Measurements from ENCODE around the gene SRRM1. TPM values are rescaled to one million over a fixed set of nuclear protein-coding genes. Genes with fewer than 3 reads are reported as not detected.
"Not testable (repeated sequence)": the region's sequence is repeated elsewhere in the genome, so short reads cannot be mapped to it uniquely, and the experiment has no call there.

Gene SRRM1
- total RNA-seq, 2 experiments from 2014 or later: 233 to 234 TPM

DNA sequence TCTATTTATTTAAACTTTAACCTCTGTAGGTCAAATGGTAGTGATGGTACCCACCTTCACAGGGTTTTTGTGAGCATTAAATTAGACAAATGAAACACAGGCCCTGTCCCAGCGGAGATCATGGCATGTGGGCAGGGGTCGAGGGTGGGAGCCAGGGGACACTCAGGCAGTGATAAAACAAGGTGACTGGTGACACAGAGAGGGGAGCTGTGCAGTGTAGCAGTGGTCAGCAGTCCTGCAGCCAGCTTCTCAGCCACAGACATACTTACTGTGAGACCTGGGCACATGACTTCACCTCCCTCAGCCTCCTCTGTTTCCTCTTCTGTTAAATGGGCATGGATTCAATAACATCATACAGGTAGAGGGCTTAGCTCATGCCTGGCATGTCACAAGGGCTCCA lies 44.9 kb downstream of the SRRM1 start:
- POLR2A ChIA-PET: no interaction called here
- CTCF ChIA-PET: interaction anchor here (0.8 to 5.6 kb wide), 17 partner anchors 9 to 516 kb away, joined by 3 to 57 read pairs (median 3); no protein-coding TSS in a partner anchor

DNA sequence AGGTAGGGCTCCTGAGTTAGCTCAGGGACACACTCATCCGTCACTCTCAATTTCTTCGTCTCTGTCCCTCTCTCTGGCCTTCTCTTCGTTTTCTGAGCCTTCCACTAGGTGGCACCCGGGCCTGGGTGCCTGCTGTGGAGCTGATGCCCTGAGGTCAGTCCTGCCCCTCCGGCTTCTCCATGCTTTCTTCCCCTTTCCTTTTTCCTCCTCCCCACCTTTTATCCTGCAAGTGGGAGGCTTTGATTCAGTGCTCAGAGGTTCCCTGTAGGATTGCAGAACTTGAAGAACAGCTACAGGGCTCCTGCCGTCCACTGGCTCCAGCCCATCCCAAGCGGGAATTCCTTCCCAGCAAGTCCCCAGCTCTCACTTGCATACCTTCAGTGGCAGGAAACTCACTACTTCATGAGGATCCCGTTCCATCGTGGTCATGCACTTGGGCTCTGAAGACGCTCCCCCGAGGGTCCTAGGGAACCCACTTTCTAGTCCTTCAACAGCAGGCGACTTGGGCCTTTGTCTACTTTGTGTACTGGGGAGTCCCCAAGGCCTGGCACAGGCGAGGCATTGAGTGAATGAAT lies 45.6 kb downstream of the SRRM1 start:
- CTCF ChIA-PET: interaction anchor here (0.6 to 5.6 kb wide), 25 partner anchors 8 to 1208 kb away, joined by 3 to 57 read pairs (median 3); partner anchors contain the start of gene CLIC4
- POLR2A ChIA-PET: no interaction called here

- POLR2A ChIA-PET: no interaction called here
Observed at GRCh38 chr1:24691051-24691450, 47.9 kb downstream of the SRRM1 start.

GRCh38 chr1:24692351-24692980 lies 49.4 kb downstream of the SRRM1 start:
- CTCF ChIA-PET: interaction anchor here (0.9 kb wide), 1 partner anchor 138 kb away, joined by 3 read pairs; no protein-coding TSS in a partner anchor
- POLR2A ChIA-PET: no interaction called here

More at GRCh38 chr1:24691051-24691450, 47.9 kb downstream of the SRRM1 start:
- CTCF ChIA-PET: interaction anchor here (5.6 kb wide), 1 partner anchor 139 kb away, joined by 57 read pairs; no protein-coding TSS in a partner anchor

DNA sequence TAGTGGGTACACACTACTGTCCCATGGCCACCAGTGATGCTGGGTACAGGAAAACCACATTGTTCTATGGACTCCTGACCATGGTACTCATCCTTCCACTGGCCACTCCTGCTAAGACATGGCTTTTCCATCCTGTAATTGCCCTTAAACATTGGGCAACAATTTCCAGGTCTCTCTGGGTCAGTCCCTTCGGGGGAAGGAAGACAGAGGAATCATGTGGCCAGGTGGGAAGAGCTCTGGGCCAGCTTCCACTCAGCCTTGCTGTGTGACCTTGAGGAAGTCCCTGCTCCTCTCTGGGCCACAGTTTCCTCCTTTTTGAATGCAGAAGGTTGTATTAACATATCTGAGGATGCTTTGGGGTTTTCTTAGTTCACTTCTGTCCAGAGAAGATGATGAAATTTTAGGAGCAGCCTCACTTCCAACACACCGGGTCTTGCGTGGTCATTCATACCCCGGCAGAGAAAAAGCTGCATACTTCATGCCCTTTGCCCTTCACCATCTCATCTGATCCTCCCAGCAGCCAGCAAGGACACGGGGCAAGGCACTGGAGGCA lies 50.8 kb downstream of the SRRM1 start:
- ChIA-PET POLR2A (no interaction called here), CTCF (interaction anchor here (0.8 to 1.0 kb wide), 2 partner anchors 80 to 137 kb away, joined by 3 to 4 read pairs; no protein-coding TSS in a partner anchor)

DNA sequence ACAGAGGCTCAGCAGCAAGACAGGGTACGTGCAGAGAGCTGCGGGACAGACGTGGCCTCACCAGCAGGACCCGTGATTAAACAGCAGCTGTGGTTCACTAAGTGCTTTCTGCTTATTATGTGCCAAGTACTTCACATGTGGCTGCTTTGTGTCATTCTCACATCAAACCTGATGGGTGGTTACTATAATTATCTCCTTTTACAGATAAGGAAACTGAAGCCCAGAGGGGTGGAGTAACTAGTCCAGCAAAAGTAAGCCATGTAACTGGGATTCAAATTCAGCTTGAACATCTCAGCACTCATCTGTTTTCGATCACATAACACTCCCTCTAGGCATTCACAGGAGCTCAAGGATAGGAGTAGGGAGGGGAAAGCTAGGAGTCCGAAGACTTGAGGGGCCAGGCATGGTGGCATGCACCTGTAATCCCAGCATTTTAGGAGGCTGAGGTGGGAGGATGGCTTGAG lies 51.3 kb downstream of the SRRM1 start:
- POLR2A ChIA-PET: no interaction called here
- CTCF ChIA-PET: interaction anchor here (0.8 to 1.0 kb wide), 2 partner anchors 80 to 136 kb away, joined by 3 to 4 read pairs; no protein-coding TSS in a partner anchor

DNA sequence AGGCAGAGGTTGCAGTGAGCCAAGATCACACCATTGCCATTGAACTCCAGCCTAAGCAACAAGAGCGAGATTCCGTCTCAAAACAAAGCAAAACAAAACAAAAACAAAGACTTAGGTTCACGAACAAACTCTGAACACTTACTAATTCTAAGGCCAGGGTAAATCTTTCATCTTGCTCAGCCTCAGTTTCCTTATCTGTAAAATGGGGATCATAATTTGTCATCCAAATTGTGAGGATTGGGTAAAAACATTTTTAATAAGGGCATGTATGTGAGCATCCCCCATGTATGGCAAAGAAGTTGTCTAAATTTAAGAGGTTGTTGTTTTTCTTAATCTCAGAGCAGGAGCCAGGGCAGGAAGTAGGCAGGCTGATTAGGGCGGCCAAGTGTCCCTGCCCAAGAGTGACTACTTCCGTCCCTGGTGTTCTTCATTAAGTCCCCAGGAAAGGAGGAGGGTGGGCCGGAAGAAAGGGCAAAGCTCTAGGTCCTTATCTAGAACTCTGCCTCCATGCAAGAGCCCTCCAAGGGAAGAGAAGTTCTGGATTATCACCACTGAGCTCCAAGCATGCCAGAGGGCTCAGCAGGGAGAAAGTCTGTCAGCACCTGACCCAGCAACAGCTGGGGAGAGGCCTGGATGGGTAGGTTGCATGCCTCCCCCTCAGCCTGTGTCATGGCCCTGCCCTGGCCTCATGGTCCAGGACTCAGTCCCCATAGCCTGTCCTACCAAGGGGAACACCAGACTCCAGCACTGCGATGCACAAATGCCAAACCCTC lies 52.3 kb downstream of the SRRM1 start:
- ChIA-PET POLR2A (no interaction called here), CTCF (interaction anchor here (0.9 to 1.0 kb wide), 2 partner anchors 79 to 141 kb away, joined by 3 read pairs; no protein-coding TSS in a partner anchor)

- ChIA-PET POLR2A (interaction anchor here (0.6 kb wide), 1 partner anchor 9 kb away, joined by 4 read pairs; no protein-coding TSS in a partner anchor), CTCF (interaction anchor here (0.7 to 1.3 kb wide), 4 partner anchors 8 to 291 kb away, joined by 3 read pairs; no protein-coding TSS in a partner anchor)
Observed at GRCh38 chr1:24696041-24696755, 53.1 kb downstream of the SRRM1 start.

- POLR2A ChIA-PET: interaction anchor here (0.6 kb wide), 1 partner anchor 8 kb away, joined by 4 read pairs; no protein-coding TSS in a partner anchor
- CTCF ChIA-PET: interaction anchor here (0.7 to 1.3 kb wide), 4 partner anchors 8 to 291 kb away, joined by 3 read pairs; no protein-coding TSS in a partner anchor
Observed at GRCh38 chr1:24696756-24697330, 53.7 kb downstream of the SRRM1 start.

DNA sequence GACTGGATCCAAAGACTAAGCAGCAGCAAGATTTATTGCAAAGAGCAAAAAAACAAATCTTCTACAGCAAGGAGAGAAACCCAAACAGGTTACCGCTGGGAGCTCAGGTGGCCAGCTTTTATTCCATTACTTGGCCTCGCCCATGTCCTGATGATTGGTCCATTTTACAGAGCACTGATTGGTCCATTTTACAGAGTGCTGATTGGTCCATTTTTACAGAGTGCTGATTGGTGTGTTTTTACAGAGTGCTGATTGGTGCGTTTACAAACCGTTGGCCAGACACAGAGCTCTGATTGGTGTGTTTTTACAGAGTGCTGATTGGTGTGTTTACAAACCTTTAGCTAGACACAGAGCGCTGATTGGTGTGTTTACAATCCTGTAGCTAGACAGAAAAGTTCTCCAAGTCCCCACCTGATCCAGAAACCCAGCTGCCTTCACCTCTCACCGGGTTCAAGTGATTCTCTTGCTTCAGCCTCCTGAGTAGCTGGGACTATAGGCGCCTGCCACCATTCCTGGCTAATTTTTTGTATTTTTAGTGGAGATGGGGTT lies 54.4 kb downstream of the SRRM1 start:
- POLR2A ChIA-PET: not testable (repeated sequence)
- CTCF ChIA-PET: interaction anchor here (0.5 to 1.3 kb wide), 4 partner anchors 9 to 1424 kb away, joined by 3 read pairs; no protein-coding TSS in a partner anchor

DNA sequence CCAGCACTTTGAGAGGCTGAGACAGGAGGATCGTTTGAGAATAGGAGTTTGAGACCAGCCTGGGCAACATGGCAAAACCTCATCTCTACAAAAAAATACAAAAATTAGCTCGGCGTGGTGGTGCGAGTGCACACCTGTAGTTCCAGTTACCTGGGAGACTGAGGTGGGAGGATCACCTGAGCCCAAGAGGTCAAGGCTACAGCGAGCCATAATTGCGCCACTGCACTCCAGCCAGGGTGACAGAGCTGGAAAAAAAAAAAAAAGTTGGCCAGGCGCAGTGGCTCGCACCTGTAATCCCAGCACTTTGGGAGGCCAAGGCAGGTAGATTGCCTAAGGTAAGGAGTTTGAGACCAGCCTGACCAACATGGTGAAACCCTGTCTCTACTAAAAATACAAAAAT lies 55.2 kb downstream of the SRRM1 start:
- POLR2A ChIA-PET: not testable (repeated sequence)
- CTCF ChIA-PET: interaction anchor here (1.0 to 2.2 kb wide), 2 partner anchors 10 to 39 kb away, joined by 3 to 7 read pairs; no protein-coding TSS in a partner anchor

GRCh38 chr1:24699628-24700027 lies 56.5 kb downstream of the SRRM1 start:
- ChIA-PET CTCF (interaction anchor here (0.7 to 2.2 kb wide), 3 partner anchors 11 to 1039 kb away, joined by 3 to 7 read pairs (median 3); no protein-coding TSS in a partner anchor), POLR2A (interaction anchor here (0.7 kb wide), 1 partner anchor 339 kb away, joined by 8 read pairs; no protein-coding TSS in a partner anchor)

- ChIA-PET POLR2A (no interaction called here), CTCF (interaction anchor here (2.1 kb wide), 1 partner anchor 14 kb away, joined by 9 read pairs; no protein-coding TSS in a partner anchor)
Observed at GRCh38 chr1:24702511-24703293, 59.6 kb downstream of the SRRM1 start.

DNA sequence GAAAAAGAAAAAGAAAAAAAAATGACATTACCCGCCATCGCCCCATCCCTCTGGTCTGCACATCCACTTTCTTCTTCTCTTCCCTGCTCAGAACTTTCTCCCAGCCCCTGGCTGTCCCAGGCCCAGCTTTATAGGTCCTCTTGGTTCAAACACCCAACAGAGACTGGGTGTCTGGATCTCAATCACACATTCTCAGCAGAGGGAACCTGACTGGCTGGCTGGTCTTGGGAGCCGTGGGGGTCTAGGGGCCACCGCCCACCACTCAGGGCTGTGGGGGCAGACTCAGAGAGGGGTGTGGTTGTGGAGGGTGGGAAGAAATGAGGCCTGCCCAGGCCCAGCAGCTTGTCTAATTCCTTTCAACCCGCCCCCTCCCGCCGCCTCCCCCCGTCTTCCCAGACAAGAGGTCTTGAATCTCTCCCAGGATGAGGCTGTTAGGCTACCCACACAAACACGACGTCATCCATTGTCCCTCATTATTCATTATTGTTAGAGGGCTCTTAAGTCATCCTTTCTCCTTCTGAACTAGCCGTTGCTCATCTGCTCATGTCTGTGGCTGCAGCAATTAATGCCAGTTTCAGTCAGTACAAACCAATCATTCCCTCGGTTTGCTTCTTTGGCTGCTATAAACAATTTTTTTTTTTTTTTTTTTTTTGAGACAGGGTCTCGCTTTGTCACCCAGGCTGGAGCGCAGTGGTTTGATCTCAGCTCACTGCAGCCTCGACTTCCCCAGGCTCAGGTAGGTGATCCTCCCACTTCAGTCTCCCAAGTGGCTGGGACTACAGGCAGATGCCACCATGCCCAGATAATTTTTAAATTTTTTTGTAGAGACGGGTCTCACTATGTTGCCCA lies 61.5 kb downstream of the SRRM1 start:
- POLR2A ChIA-PET: interaction anchor here (0.6 kb wide), 2 partner anchors 8 to 496 kb away, joined by 3 to 4 read pairs; no protein-coding TSS in a partner anchor
- CTCF ChIA-PET: interaction anchor here (0.6 to 0.7 kb wide), 2 partner anchors 595 to 1772 kb away, joined by 3 to 4 read pairs; no protein-coding TSS in a partner anchor

GRCh38 chr1:24705260-24706073 lies 62.4 kb downstream of the SRRM1 start:
- POLR2A ChIA-PET: no interaction called here

More at GRCh38 chr1:24705260-24706073, 62.4 kb downstream of the SRRM1 start:
- CTCF ChIA-PET: interaction anchor here (0.7 kb wide), 1 partner anchor 1772 kb away, joined by 3 read pairs; no protein-coding TSS in a partner anchor
